NOMO-1 (cell line): ENCODE measurements around the gene OR2L2.
"Not testable (repeated sequence)": the region's sequence is repeated elsewhere in the genome, so short reads cannot be mapped to it uniquely, and the experiment has no call there.

Experiments used
- DNase-seq, 2 experiments: peaks; one replicate each; lab custom pipeline; 2025; ENCODE audit not compliant: unreplicated experiment in 2 of 2; lab: John Stamatoyannopoulos, UW

OR2L2 gene

GRCh38 chr1:248029770-248030169 is at the start of gene OR2L2:
TSS of gene OR2L2 (plus strand) at chr1:248030070. CDS start at chr1:248038268, 8,198 bp downstream.
- DNase-seq, result no peak

GRCh38 chr1:247992986-247993385 is 36.9 kb upstream of the OR2L2 start:
- no peak for DNase-seq

GRCh38 chr1:247998811-247999210 is 31.1 kb upstream of the OR2L2 start:
- DNase-seq, result no peak

GRCh38 chr1:248000169-248000568 is 29.7 kb upstream of the OR2L2 start:
- DNase-seq, result no peak

GRCh38 chr1:248007778-248008177 is 22.1 kb upstream of the OR2L2 start:
- no peak for DNase-seq

GRCh38 chr1:248009681-248010080 is 20.2 kb upstream of the OR2L2 start:
- no peak for DNase-seq

GRCh38 chr1:248013229-248013710 is 16.6 kb upstream of the OR2L2 start, which contains the start of gene OR2L5:
TSS of gene OR2L5 (plus strand) at chr1:248013660. CDS start at chr1:248021948, 8,288 bp downstream.
- no peak for DNase-seq

GRCh38 chr1:248015803-248016202 is 14.1 kb upstream of the OR2L2 start:
- DNase-seq, result no peak

GRCh38 chr1:248045209-248045608 is 15.3 kb downstream of the OR2L2 start:
- DNase-seq, result no peak

GRCh38 chr1:248046536-248046935 is 16.7 kb downstream of the OR2L2 start, which contains the start of gene OR2L3:
TSS of gene OR2L3 (plus strand) at chr1:248046836. CDS start at chr1:248060682, 13,846 bp downstream.
- DNase-seq, result no peak

GRCh38 chr1:248047008-248047407 is 17.1 kb downstream of the OR2L2 start:
- DNase-seq, result no peak

- DNase-seq, result no peak
Measured at GRCh38 chr1:248054671-248055070, 24.8 kb downstream of the OR2L2 start.

- DNase-seq, result no peak
Measured at GRCh38 chr1:248055261-248055660, 25.4 kb downstream of the OR2L2 start.

GRCh38 chr1:248065071-248065470 is 35.2 kb downstream of the OR2L2 start:
- DNase-seq, result no peak

GRCh38 chr1:248065604-248066003 is 35.7 kb downstream of the OR2L2 start:
- no peak for DNase-seq

- not testable (repeated sequence) for DNase-seq
Measured at GRCh38 chr1:248083864-248084263, 54.0 kb downstream of the OR2L2 start.
